GM10248 (cell line): ENCODE results near the gene ANXA1.

Source experiments
- CTCF ChIA-PET: fragments of 300-600 bp; sonication (Branson Sonifier 250); formaldehyde crosslinking; extraction: SDS; loops from one replicate; lab custom pipeline; 2021; ENCODE audit warnings: antibody characterized with exemption; lab: Yijun Ruan, JAX
- POLR2A ChIA-PET: fragments of 350-650 bp; sonication (Branson Sonifier 250); formaldehyde crosslinking; extraction: SDS; loops from one replicate; lab custom pipeline; 2020; ENCODE audit warnings: antibody characterized with exemption; lab: Yijun Ruan, JAX
- DNase-seq: peaks from one replicate; pipeline ENCODE4 v3.0.0; 2012; ENCODE audit errors: extremely low spot score
- TF ChIP-seq, protein P1 (sequence below): IDR thresholded peaks from 2 replicates; pipeline ENCODE4 v1.5.1; 2012; ENCODE audit warnings: mild to moderate bottlenecking, low read depth; ENCODE audit errors: extremely low read depth, missing control alignments, control extremely low read depth

Gene ANXA1

DNA sequence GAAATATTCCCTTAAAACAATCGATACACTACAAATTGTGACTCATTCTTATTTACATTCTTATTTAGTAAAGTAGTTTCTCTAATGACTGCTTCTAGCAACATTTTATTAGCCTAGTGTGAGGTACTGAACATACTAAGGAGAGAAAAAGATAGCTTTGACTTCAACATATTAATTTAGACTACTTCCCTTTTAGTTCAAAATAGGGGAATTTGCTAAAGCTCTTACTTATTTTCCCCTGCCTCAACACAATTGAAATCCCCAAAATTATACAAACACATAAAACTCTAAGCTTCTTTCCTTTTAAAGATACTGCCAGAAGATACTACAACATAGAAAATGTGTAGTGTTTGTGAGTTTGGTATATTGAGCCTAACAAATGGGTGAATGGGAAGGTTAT is 55.2 kb downstream of the ANXA1 start:
- CTCF ChIA-PET = no interaction called here
- no peak for DNase-seq
- TF ChIP-seq, protein P1, sequence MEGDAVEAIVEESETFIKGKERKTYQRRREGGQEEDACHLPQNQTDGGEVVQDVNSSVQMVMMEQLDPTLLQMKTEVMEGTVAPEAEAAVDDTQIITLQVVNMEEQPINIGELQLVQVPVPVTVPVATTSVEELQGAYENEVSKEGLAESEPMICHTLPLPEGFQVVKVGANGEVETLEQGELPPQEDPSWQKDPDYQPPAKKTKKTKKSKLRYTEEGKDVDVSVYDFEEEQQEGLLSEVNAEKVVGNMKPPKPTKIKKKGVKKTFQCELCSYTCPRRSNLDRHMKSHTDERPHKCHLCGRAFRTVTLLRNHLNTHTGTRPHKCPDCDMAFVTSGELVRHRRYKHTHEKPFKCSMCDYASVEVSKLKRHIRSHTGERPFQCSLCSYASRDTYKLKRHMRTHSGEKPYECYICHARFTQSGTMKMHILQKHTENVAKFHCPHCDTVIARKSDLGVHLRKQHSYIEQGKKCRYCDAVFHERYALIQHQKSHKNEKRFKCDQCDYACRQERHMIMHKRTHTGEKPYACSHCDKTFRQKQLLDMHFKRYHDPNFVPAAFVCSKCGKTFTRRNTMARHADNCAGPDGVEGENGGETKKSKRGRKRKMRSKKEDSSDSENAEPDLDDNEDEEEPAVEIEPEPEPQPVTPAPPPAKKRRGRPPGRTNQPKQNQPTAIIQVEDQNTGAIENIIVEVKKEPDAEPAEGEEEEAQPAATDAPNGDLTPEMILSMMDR = no peak
- POLR2A ChIA-PET = no interaction called here

DNA sequence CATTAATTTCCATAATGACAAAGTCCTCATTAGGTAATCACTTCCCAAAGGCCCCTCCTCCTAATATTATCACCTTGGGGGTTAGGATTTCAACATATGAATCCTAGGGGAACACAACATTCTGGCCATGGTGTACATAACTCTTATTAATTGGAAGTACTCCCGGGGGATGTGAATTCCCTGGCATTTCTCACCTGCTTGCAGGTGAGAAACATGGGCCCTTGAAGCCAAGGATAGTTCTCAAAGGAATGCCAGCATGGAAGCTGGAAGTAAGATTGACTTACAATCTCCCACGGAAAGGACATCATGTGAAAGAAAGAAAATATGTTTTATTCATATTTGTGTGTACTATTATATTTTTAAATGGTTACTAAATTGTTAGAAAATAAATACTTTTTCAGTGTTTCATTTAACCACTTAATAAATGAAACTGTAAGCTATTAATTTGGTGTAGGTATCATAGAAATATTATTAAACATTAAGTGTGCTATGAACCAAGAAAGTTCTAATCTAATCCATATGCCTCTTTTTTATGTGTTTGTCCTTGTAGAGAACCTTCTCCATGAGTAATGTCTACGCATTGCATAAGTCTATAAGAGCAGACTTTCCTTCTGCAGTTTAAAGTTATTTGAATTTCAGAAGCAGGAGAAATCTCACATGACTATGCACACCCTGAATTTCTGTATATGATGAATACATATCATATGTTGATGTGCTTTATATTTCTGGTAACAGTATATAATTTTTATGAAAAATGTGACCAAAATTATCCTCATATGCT is 59.4 kb downstream of the ANXA1 start:
- TF ChIP-seq, protein P1 = no peak
- CTCF ChIA-PET = interaction anchor here (4.2 kb wide), 1 partner anchor 10 kb away, joined by 22 read pairs; no protein-coding TSS in a partner anchor
- POLR2A ChIA-PET = no interaction called here
- DNase-seq = no peak

DNA sequence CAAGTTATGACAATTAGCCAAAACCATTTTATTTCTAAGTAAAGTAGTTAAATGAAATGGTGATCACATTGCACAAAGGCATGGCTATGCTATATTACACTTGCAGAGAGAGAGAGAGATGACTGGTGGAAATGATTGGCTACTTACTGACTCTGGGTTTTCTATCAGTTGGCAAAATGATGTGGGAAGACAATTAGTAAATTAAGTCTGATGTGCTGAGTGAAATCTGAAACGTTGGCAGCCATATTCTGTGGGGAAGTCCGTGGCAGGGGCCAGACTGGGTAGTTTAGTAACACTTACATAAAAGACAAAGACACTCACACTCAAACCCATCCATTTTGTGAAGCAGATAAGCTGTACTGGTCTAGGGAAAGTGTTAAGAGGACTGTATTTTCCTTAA is 61.6 kb downstream of the ANXA1 start:
- CTCF ChIA-PET = interaction anchor here (2.2 kb wide), 1 partner anchor 12 kb away, joined by 19 read pairs; no protein-coding TSS in a partner anchor
- POLR2A ChIA-PET = no interaction called here
- TF ChIP-seq, protein P1 = no peak
- DNase-seq = no peak

DNA sequence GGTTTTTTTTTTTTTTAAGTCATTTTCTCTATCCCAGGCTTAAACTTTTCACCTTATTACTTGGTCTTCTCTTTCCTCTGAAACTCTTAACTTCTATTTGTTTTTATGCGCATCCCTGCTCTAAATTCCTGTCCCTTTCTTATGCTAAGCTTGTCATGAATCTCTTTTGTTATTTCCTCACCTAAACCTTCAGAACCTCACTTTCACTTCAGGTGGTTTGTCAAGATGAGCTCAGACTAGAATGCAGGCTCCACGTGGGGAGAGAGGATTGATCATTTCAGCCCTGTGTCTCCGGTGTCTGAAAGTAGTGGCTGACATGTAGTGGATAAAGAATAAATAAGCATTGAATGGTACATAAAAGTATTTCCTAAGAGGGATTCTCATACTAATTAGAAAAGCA is 63.6 kb downstream of the ANXA1 start:
- POLR2A ChIA-PET = interaction anchor here (0.6 kb wide), 1 partner anchor 1883 kb away, joined by 3 read pairs; no protein-coding TSS in a partner anchor
- TF ChIP-seq, protein P1 = no peak
- no peak for DNase-seq
- CTCF ChIA-PET = interaction anchor here (2.2 kb wide), 1 partner anchor 14 kb away, joined by 19 read pairs; no protein-coding TSS in a partner anchor

DNA sequence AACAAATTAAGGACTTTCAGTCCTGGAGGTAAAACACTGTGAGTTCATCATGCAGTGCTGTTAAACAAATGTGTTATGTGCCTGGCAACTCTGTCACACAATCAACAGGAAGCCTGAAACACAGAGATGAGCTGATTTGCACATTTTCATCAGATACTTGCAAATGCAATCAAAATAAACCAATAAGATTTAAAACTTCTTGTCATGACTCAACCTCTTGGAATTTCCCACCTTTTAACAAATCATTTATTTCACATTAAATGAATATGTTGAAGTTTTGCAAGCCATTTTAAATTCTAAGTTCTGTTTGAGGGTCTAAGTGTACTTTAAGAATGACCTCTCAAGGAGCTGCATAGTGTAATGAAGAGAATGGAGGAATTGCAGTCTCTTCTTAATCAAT is 64.4 kb downstream of the ANXA1 start:
- POLR2A ChIA-PET = no interaction called here

More for the DNA sequence above, 64.4 kb downstream of the ANXA1 start:
- CTCF ChIA-PET = interaction anchor here (1.0 to 1.3 kb wide), 2 partner anchors 8 to 15 kb away, joined by 4 to 5 read pairs; no protein-coding TSS in a partner anchor
- DNase-seq = no peak
- TF ChIP-seq, protein P1 = no peak
